ENCODE data around the gene C3orf22.

- TF ChIP-seq POLR2AphosphoS5 (IDR thresholded peaks at IDR 0.05) (no peak), CTCF (IDR thresholded peaks at IDR 0.05) (no peak)
Measured at GRCh38 chr3:126571078-126571477, 12.3 kb upstream of the C3orf22 start.
